Measurements from ENCODE around the gene FOXP1. TPM values are rescaled to one million over a fixed set of nuclear protein-coding genes. Genes with fewer than 3 reads are reported as not detected.

Gene FOXP1
- total and polyA plus RNA-seq, 2 of the 13 experiments (the other 11 are each of a cell fraction or from before 2014, with no cell fraction given): 40.4 to 59.0 TPM

DNA sequence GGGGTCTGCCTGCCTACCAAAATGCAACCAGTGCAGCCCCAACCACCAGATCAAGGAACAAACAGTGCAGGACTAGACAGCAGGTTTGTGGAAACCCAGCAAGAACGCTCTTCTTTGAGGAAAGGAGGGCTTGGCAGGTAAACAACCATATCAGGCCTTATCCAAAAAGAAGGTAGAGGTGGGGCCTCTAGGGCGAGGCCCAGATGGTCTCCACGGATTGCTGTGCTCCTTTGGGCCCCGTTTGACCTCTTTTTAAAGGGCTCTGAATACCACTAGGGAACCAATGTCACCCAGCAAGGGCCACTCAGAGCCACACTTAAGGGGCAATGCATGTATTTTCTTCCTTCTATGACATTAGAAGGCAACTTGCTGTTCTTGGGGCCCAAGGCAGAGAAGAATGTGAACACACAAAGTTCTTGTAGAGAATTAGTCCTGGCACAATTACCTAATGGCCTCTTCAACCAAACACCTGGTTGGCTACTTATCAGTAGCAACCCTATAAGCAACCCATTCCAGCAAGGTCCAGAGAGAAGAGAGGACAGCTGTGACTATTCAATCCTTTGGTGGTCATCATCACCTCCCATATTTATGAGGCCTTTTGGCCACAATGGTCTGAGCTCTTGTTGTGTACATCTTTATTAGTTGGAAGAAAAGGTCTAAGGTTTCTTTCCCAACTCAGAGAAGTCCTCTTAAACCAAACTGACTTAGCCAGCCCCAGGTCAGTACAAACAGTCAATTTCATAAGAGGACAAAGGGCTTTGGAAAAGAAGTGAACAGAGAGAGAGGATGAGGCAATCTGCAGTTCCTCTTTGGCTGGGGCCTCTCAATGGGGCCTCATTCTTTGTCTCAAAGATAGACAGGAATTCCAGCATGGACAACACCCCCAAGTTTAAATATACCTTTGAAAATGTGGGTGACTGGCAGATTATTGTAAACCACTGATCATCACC lies 36.0 kb downstream of the FOXP1 start (continued):
- TF ChIP-seq, protein P1, sequence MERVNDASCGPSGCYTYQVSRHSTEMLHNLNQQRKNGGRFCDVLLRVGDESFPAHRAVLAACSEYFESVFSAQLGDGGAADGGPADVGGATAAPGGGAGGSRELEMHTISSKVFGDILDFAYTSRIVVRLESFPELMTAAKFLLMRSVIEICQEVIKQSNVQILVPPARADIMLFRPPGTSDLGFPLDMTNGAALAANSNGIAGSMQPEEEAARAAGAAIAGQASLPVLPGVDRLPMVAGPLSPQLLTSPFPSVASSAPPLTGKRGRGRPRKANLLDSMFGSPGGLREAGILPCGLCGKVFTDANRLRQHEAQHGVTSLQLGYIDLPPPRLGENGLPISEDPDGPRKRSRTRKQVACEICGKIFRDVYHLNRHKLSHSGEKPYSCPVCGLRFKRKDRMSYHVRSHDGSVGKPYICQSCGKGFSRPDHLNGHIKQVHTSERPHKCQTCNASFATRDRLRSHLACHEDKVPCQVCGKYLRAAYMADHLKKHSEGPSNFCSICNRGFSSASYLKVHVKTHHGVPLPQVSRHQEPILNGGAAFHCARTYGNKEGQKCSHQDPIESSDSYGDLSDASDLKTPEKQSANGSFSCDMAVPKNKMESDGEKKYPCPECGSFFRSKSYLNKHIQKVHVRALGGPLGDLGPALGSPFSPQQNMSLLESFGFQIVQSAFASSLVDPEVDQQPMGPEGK (CRISPR knock-in tag; IDR thresholded peaks at IDR 0.05): peak; percentile 91
- TF ChIP-seq ATAD3A (CRISPR knock-in tag; IDR thresholded peaks at IDR 0.05) (no peak), RFX1 (IDR thresholded peaks at IDR 0.05) (no peak), PTBP1 (IDR thresholded peaks at IDR 0.05; ENCODE audit: low read depth, low read length, poor library complexity, severe bottlenecking) (no peak), KDM5A (IDR thresholded peaks at IDR 0.05; ENCODE audit: borderline replicate concordance, low read length) (no peak)
- TF ChIP-seq, protein P2, sequence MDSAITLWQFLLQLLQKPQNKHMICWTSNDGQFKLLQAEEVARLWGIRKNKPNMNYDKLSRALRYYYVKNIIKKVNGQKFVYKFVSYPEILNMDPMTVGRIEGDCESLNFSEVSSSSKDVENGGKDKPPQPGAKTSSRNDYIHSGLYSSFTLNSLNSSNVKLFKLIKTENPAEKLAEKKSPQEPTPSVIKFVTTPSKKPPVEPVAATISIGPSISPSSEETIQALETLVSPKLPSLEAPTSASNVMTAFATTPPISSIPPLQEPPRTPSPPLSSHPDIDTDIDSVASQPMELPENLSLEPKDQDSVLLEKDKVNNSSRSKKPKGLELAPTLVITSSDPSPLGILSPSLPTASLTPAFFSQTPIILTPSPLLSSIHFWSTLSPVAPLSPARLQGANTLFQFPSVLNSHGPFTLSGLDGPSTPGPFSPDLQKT (CRISPR knock-in tag; IDR thresholded peaks at IDR 0.05; ENCODE audit: borderline replicate concordance): no peak
- TF ChIP-seq, protein P3, sequence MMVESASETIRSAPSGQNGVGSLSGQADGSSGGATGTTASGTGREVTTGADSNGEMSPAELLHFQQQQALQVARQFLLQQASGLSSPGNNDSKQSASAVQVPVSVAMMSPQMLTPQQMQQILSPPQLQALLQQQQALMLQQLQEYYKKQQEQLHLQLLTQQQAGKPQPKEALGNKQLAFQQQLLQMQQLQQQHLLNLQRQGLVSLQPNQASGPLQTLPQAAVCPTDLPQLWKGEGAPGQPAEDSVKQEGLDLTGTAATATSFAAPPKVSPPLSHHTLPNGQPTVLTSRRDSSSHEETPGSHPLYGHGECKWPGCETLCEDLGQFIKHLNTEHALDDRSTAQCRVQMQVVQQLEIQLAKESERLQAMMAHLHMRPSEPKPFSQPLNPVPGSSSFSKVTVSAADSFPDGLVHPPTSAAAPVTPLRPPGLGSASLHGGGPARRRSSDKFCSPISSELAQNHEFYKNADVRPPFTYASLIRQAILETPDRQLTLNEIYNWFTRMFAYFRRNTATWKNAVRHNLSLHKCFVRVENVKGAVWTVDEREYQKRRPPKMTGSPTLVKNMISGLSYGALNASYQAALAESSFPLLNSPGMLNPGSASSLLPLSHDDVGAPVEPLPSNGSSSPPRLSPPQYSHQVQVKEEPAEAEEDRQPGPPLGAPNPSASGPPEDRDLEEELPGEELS (CRISPR knock-in tag; IDR thresholded peaks at IDR 0.05): peak; percentile 86
- TF ChIP-seq, protein P4, sequence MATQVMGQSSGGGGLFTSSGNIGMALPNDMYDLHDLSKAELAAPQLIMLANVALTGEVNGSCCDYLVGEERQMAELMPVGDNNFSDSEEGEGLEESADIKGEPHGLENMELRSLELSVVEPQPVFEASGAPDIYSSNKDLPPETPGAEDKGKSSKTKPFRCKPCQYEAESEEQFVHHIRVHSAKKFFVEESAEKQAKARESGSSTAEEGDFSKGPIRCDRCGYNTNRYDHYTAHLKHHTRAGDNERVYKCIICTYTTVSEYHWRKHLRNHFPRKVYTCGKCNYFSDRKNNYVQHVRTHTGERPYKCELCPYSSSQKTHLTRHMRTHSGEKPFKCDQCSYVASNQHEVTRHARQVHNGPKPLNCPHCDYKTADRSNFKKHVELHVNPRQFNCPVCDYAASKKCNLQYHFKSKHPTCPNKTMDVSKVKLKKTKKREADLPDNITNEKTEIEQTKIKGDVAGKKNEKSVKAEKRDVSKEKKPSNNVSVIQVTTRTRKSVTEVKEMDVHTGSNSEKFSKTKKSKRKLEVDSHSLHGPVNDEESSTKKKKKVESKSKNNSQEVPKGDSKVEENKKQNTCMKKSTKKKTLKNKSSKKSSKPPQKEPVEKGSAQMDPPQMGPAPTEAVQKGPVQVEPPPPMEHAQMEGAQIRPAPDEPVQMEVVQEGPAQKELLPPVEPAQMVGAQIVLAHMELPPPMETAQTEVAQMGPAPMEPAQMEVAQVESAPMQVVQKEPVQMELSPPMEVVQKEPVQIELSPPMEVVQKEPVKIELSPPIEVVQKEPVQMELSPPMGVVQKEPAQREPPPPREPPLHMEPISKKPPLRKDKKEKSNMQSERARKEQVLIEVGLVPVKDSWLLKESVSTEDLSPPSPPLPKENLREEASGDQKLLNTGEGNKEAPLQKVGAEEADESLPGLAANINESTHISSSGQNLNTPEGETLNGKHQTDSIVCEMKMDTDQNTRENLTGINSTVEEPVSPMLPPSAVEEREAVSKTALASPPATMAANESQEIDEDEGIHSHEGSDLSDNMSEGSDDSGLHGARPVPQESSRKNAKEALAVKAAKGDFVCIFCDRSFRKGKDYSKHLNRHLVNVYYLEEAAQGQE (IDR thresholded peaks at IDR 0.05; ENCODE audit: borderline replicate concordance in 1 of 2, low read depth in 1 of 2, low read length in 2 of 2): 0 out of 4 replicates have a peak, but pooled peaks of 1 of the 2 experiments have one; percentile 56
- TF ChIP-seq, protein P5, sequence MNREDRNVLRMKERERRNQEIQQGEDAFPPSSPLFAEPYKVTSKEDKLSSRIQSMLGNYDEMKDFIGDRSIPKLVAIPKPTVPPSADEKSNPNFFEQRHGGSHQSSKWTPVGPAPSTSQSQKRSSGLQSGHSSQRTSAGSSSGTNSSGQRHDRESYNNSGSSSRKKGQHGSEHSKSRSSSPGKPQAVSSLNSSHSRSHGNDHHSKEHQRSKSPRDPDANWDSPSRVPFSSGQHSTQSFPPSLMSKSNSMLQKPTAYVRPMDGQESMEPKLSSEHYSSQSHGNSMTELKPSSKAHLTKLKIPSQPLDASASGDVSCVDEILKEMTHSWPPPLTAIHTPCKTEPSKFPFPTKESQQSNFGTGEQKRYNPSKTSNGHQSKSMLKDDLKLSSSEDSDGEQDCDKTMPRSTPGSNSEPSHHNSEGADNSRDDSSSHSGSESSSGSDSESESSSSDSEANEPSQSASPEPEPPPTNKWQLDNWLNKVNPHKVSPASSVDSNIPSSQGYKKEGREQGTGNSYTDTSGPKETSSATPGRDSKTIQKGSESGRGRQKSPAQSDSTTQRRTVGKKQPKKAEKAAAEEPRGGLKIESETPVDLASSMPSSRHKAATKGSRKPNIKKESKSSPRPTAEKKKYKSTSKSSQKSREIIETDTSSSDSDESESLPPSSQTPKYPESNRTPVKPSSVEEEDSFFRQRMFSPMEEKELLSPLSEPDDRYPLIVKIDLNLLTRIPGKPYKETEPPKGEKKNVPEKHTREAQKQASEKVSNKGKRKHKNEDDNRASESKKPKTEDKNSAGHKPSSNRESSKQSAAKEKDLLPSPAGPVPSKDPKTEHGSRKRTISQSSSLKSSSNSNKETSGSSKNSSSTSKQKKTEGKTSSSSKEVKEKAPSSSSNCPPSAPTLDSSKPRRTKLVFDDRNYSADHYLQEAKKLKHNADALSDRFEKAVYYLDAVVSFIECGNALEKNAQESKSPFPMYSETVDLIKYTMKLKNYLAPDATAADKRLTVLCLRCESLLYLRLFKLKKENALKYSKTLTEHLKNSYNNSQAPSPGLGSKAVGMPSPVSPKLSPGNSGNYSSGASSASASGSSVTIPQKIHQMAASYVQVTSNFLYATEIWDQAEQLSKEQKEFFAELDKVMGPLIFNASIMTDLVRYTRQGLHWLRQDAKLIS (CRISPR knock-in tag; IDR thresholded peaks at IDR 0.05): no peak
- TF ChIP-seq, protein P6, sequence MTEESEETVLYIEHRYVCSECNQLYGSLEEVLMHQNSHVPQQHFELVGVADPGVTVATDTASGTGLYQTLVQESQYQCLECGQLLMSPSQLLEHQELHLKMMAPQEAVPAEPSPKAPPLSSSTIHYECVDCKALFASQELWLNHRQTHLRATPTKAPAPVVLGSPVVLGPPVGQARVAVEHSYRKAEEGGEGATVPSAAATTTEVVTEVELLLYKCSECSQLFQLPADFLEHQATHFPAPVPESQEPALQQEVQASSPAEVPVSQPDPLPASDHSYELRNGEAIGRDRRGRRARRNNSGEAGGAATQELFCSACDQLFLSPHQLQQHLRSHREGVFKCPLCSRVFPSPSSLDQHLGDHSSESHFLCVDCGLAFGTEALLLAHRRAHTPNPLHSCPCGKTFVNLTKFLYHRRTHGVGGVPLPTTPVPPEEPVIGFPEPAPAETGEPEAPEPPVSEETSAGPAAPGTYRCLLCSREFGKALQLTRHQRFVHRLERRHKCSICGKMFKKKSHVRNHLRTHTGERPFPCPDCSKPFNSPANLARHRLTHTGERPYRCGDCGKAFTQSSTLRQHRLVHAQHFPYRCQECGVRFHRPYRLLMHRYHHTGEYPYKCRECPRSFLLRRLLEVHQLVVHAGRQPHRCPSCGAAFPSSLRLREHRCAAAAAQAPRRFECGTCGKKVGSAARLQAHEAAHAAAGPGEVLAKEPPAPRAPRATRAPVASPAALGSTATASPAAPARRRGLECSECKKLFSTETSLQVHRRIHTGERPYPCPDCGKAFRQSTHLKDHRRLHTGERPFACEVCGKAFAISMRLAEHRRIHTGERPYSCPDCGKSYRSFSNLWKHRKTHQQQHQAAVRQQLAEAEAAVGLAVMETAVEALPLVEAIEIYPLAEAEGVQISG (CRISPR knock-in tag; IDR thresholded peaks at IDR 0.05): peak; percentile 52; the same call in 1 of the 2 replicates
